Neural cell (in vitro differentiated cells): ENCODE data around the gene SLC50A1. TPM values are rescaled to one million over a fixed set of nuclear protein-coding genes. Genes with fewer than 3 reads are reported as not detected.

Experiments used
- H2AFZ ChIP-seq: fragments of 200-600, 300-800 bp; sonication (generic), shearing (Covaris generic); 2 replicates; pipeline ENCODE4 v1.6.0; 2014; ENCODE audit warnings: low read depth, mild to moderate bottlenecking, antibody characterized with exemption, low read length, moderate library complexity
- H3F3A ChIP-seq: fragments of 200-600 bp; shearing (Covaris generic); 2 replicates; pipeline ENCODE4 v1.6.1; 2016; ENCODE audit warnings: mild to moderate bottlenecking, moderate library complexity, mixed read lengths, antibody characterized with exemption, low read length; ENCODE audit not compliant: insufficient read depth, poor library complexity, severe bottlenecking
- H3K27ac ChIP-seq: fragments of 200-600, 300-800 bp; sonication (generic), shearing (Covaris generic); 2 replicates; pipeline ENCODE4 v1.5.1; 2014; ENCODE audit warnings: mild to moderate bottlenecking, low read length, moderate library complexity
- H3K27me3 ChIP-seq: fragments of 300-800, 200-600 bp; sonication (generic), shearing (Covaris generic); 2 replicates; pipeline ENCODE4 v1.6.0; 2014; ENCODE audit warnings: mild to moderate bottlenecking, low read depth, low read length, moderate library complexity; ENCODE audit not compliant: insufficient read depth
- H3K36me3 ChIP-seq: fragments of 300-800, 200-600 bp; sonication (generic), shearing (Covaris generic); 2 replicates; pipeline ENCODE4 v1.5.1; 2014; ENCODE audit warnings: mild to moderate bottlenecking, antibody characterized with exemption, low read length, moderate library complexity; ENCODE audit not compliant: insufficient read depth
- H3K4me2 ChIP-seq: fragments of 300-800, 200-600 bp; sonication (generic), shearing (Covaris generic); 2 replicates; pipeline ENCODE4 v1.6.0; 2014; ENCODE audit warnings: mild to moderate bottlenecking, low read length
- H3K4me3 ChIP-seq: fragments of 300-800, 200-600 bp; sonication (generic), shearing (Covaris generic); 2 replicates; pipeline ENCODE4 v1.5.1; 2014; ENCODE audit warnings: mild to moderate bottlenecking, low read length, moderate library complexity
- H3K79me2 ChIP-seq: fragments of 200-600 bp; shearing (Covaris generic); replicated peaks from 2 replicates; pipeline ENCODE4 v1.6.0; 2014; ENCODE audit warnings: mild to moderate bottlenecking, low read length, moderate library complexity; ENCODE audit not compliant: insufficient read depth
- H3K9ac ChIP-seq: fragments of 300-800, 200-600 bp; sonication (generic), shearing (Covaris generic); 2 replicates; pipeline ENCODE4 v1.6.1; 2016; ENCODE audit warnings: mild to moderate bottlenecking, low read length, mixed read lengths
- H3K9me2 ChIP-seq: fragments of 200-600 bp; shearing (Covaris generic); 2 replicates; pipeline ENCODE4 v1.6.1; 2016; ENCODE audit warnings: mild to moderate bottlenecking, low read length, mixed read lengths; ENCODE audit not compliant: insufficient read depth
- H3K9me3 ChIP-seq: fragments of 200-600, 300-800 bp; sonication (generic), shearing (Covaris generic); 2 replicates; pipeline ENCODE4 v1.6.1; 2016; ENCODE audit warnings: mild to moderate bottlenecking, mixed run types, low read length, moderate library complexity, mixed read lengths
- H4K20me1 ChIP-seq: fragments of 200-600 bp; shearing (Covaris generic); 2 replicates; pipeline ENCODE4 v1.6.1; 2016; ENCODE audit warnings: mild to moderate bottlenecking, mixed run types; ENCODE audit not compliant: insufficient read depth
- CTCF ChIP-seq: fragments of 450-650 bp; IDR thresholded peaks from 2 replicates; pipeline ENCODE4 v1.5.1; 2014; ENCODE audit warnings: antibody characterized with exemption, mild to moderate bottlenecking, moderate library complexity; ENCODE audit not compliant: poor library complexity, severe bottlenecking
- EZH2 ChIP-seq: fragments of 200-600, 300-800 bp; shearing (Covaris generic), sonication (generic); IDR thresholded peaks from 2 replicates; pipeline ENCODE4 v1.6.1; 2014; ENCODE audit warnings: antibody characterized with exemption, low read length, borderline replicate concordance, mild to moderate bottlenecking; ENCODE audit not compliant: insufficient read depth, poor library complexity, severe bottlenecking
- MXI1 ChIP-seq: fragments of 450-650 bp; conservative IDR thresholded peaks from 2 replicates; pipeline ENCODE4 v1.6.1; 2014; ENCODE audit warnings: antibody characterized with exemption, mild to moderate bottlenecking; ENCODE audit not compliant: poor library complexity, severe bottlenecking
- POLR2AphosphoS5 ChIP-seq: IDR thresholded peaks from 2 replicates; pipeline ENCODE4 v1.6.1; 2012
- RAD21 ChIP-seq: fragments of 450-650 bp; conservative IDR thresholded peaks from 2 replicates; pipeline ENCODE4 v1.6.1; 2014; ENCODE audit warnings: antibody characterized with exemption, mild to moderate bottlenecking, moderate library complexity
- REST ChIP-seq: IDR thresholded peaks from 2 replicates; pipeline ENCODE4 v1.6.1; 2012; ENCODE audit warnings: borderline replicate concordance
- SMC3 ChIP-seq: fragments of 450-650 bp; conservative IDR thresholded peaks from 2 replicates; pipeline ENCODE4 v1.6.1; 2014; ENCODE audit warnings: antibody characterized with exemption, mild to moderate bottlenecking, moderate library complexity; ENCODE audit not compliant: poor library complexity
- polyA plus RNA-seq: library from polyadenylated mRNA; depleted of rRNA; stranded (reverse); fragments of >200 nt; gene quantifications from 2 replicates; pipeline ENCODE4 v1.2.3, GENCODE V29; 2014

Gene SLC50A1
- polyA plus RNA-seq, 1 donor from 2014 or later, result 12.6 TPM

GRCh38 chr1:155126556-155127104, 9.0 kb upstream of the SLC50A1 start:
- Histone ChIP-seq H4K20me1 (no peaks in the 10 kb centered on the region), H3K9me2 (no peaks in the 10 kb centered on the region), H3K27ac (no peak overlapping the region), H3K79me2 (no peaks in the 10 kb centered on the region), H3K4me2 (peak overlapping the region; percentile 84), H3F3A (peaks cover 2% of the 10 kb centered on the region), H3K27me3 (peaks cover 48% of the 10 kb centered on the region), H2AFZ (peak overlapping the region; percentile 15), H3K36me3 (no peaks in the 10 kb centered on the region), H3K9me3 (no peaks in the 10 kb centered on the region), H3K4me3 (peak overlapping the region; percentile 64), H3K9ac (peak overlapping the region; percentile 57)
- peak; percentile 13 for TF ChIP-seq POLR2AphosphoS5
- peak; percentile 92 for TF ChIP-seq MXI1
- no peak for TF ChIP-seq EZH2
- TF ChIP-seq CTCF, result peak; percentile 57
- peak; percentile 46 for TF ChIP-seq SMC3
- peak; percentile 48 for TF ChIP-seq RAD21
- TF ChIP-seq REST, result no peak

GRCh38 chr1:155127105-155127966, 8.3 kb upstream of the SLC50A1 start, which contains the start of gene EFNA1:
TSS of gene EFNA1 (plus strand) at chr1:155127876. CDS start at chr1:155127978, 102 bp downstream.
- H3K9me2 ChIP-seq, result no peaks in the 10 kb centered on the region
- TF ChIP-seq MXI1 (peak; percentile 56), POLR2AphosphoS5 (peak; percentile 36), SMC3 (no peak), REST (no peak)
- peak within 1 kb of the TSS; percentile 64 for H3K4me3 ChIP-seq
- no peaks in the 10 kb centered on the region for H3K36me3 ChIP-seq
- peaks cover 2% of the 10 kb centered on the region for H3F3A ChIP-seq
- peak within 1 kb of the TSS; percentile 84 for H3K4me2 ChIP-seq
- peak within 1 kb of the TSS; percentile 15 for H2AFZ ChIP-seq
- peaks cover 48% of the 10 kb centered on the region for H3K27me3 ChIP-seq
- H3K9me3 ChIP-seq, result no peaks in the 10 kb centered on the region
- no peaks in the 10 kb centered on the region for H4K20me1 ChIP-seq
- peak within 1 kb of the TSS; percentile 57 for H3K9ac ChIP-seq
- H3K79me2 ChIP-seq, result no peaks in the 10 kb centered on the region
- peak within 1 kb of the TSS; percentile 0 for H3K27ac ChIP-seq
